T-cell (primary cell): ENCODE data around the gene SNAI3. TPM values are rescaled to one million over a fixed set of nuclear protein-coding genes. Genes with fewer than 3 reads are reported as not detected.

ENCODE experiments used
- ATAC-seq, 4 experiments: fragments of 200-7000 bp in 3 of 4; fragments of 150-1000 bp in 1 of 4; cut with Tn5 transposase; replicated peaks in 1 of 4; 1 replicate in 3 of 4; 2 replicates in 1 of 4; pipeline ENCODE4 v1.10.0; 2021; ENCODE audit warnings: moderate library complexity in 3 of 4, mild to moderate bottlenecking in 2 of 4, moderate number of reproducible peaks in 1 of 4
- CTCF ChIA-PET, 2 donors: fragments of 300-600 bp; sonication (Branson Sonifier 250); formaldehyde crosslinking; loops; one replicate each; lab custom pipeline; 2022; ENCODE audit warnings: antibody characterized with exemption in 2 of 2; lab: Charles Lee
- POLR2A ChIA-PET, 2 donors: fragments of 300-600 bp; sonication (Branson Sonifier 250); formaldehyde crosslinking; loops; one replicate each; lab custom pipeline; 2022; ENCODE audit warnings: antibody characterized with exemption in 2 of 2; lab: Charles Lee
- DNase-seq, 35 experiments: peaks; one replicate each; pipeline versions ENCODE4 v3.0.0 to v3.0.0-alpha.2; 2013 to 2023
- H3K27ac ChIP-seq: one replicate; pipeline ENCODE4 v1.5.1; 2013; ENCODE audit warnings: low read length
- H3K27me3 ChIP-seq, 2 experiments: replicated peaks in 1 of 2; 1 replicate in 1 of 2; 2 replicates in 1 of 2; pipeline versions ENCODE4 v1.6.1 to v1.7.0; 2013; ENCODE audit warnings: low read length in 1 of 2, mixed read lengths in 1 of 2; ENCODE audit not compliant: control insufficient read depth in 2 of 2, insufficient read depth in 2 of 2; ENCODE audit errors: extremely low read depth in 1 of 2
- H3K36me3 ChIP-seq, 2 donors: 1 replicate in 1 of 2; 2 replicates in 1 of 2; pipeline versions ENCODE4 v1.6.1 to v1.7.0; 2013; ENCODE audit warnings: low read length in 1 of 2; ENCODE audit not compliant: control insufficient read depth in 2 of 2, insufficient read depth in 1 of 2; ENCODE audit errors: extremely low read depth in 1 of 2
- H3K4me1 ChIP-seq, 2 experiments: 1 replicate in 1 of 2; 2 replicates in 1 of 2; pipeline versions ENCODE4 v1.6.1 to v1.7.0; 2013; ENCODE audit warnings: low read length in 2 of 2, mixed read lengths in 1 of 2; ENCODE audit not compliant: insufficient read depth in 2 of 2, control insufficient read depth in 1 of 2; ENCODE audit errors: extremely low read depth in 1 of 2
- H3K4me3 ChIP-seq, 2 donors: 1 replicate in 1 of 2; 2 replicates in 1 of 2; pipeline versions ENCODE4 v1.5.1 to v1.7.0; 2013; ENCODE audit warnings: mild to moderate bottlenecking in 2 of 2, low read length in 1 of 2, moderate library complexity in 1 of 2; ENCODE audit not compliant: control insufficient read depth in 1 of 2; ENCODE audit errors: extremely low read depth in 1 of 2
- H3K9me3 ChIP-seq: 2 replicates; pipeline ENCODE4 v1.7.0; 2013
- H3K27ac Mint-ChIP-seq, 2 donors: one replicate each; pipeline ENCODE4 v1.8.0; 2020 to 2021; ENCODE audit warnings: mild to moderate bottlenecking in 2 of 2, mixed read lengths in 2 of 2
- H3K27me3 Mint-ChIP-seq, 2 donors: one replicate each; pipeline ENCODE4 v1.8.0; 2021 to 2022; ENCODE audit warnings: mixed read lengths in 2 of 2
- H3K36me3 Mint-ChIP-seq: one replicate; pipeline ENCODE4 v1.8.0; 2021; ENCODE audit warnings: mixed read lengths
- H3K4me1 Mint-ChIP-seq, 3 donors: one replicate each; pipeline ENCODE4 v1.8.0; 2020 to 2022; ENCODE audit warnings: mixed read lengths in 3 of 3, mild to moderate bottlenecking in 1 of 3
- H3K4me3 Mint-ChIP-seq, 3 donors: one replicate each; pipeline ENCODE4 v1.8.0; 2020 to 2022; ENCODE audit warnings: mild to moderate bottlenecking in 3 of 3, mixed read lengths in 3 of 3, moderate library complexity in 3 of 3
- H3K9me3 Mint-ChIP-seq, 3 donors: one replicate each; pipeline ENCODE4 v1.8.0; 2020 to 2022; ENCODE audit warnings: mixed read lengths in 3 of 3
- WGBS: methylation state at CpG from one replicate; pipeline ENCODE4 v1.1.5; 2013; ENCODE audit warnings: missing lambda C conversion rate; ENCODE audit not compliant: insufficient coverage; 5-methylcytosine and 5-hydroxymethylcytosine counted together
- total RNA-seq, 35 experiments: library from RNA in 6 of 35; stranded (reverse) in 6 of 35; fragments of 120-200 nt in 1 of 35; gene quantifications; one replicate each; pipeline versions ENCODE4 v1.2.1 to v1.2.4 and lab custom pipeline; 2013 to 2026

The SNAI3 gene
- total RNA-seq, 5 donors from 2014 or later (not counting 1 experiment from before 2014, with no cell fraction given): 5.2 to 20.4 (median 17.2) TPM

DNA sequence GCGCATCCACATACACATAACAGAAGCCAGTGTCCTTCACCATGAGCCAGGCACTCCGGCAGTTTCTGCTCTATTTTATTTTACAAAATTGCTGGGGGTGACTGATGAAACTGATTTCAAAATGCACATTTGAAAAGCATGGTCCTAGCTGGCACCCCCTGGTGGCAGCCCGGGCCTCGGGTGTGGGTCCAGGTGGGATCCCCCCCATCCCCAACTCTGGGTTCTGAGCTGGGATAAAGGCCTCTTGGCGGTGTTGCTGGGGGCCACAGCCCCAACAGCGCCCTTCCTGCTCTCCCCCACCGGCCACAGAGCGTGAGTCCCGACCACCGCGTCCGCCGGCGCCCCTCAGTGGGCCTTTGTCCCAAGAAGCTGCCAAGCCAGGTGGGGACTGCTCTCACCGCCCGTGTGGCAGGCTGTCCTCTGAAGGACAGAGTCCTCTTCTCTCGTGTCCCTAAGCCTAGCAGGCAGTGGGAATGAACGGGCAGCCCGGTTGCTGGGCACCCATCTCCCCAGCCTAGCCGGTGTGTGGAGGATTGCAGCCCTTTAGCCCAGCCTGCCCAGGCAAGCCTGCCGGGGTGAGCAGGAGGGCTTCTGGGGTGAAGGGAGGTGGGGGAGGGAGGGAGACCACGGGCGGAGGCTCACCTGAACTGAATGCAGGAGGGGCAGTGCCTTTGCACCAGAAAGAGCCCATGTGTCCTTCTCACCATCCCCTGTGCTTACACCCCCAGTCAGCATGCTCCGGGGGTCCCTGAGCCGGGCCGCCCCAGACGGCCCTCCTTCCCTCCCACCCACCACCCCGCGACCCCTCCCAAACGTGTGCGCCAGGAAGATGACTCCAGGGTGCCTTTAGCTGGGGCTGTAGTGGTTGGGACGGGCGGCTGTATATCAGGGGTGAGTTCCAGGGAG lies 898 bp downstream of the SNAI3 start:
- no peaks in the 10 kb centered on the region for H3K9me3 Mint-ChIP-seq
- no peaks in the 10 kb centered on the region for H3K36me3 Mint-ChIP-seq
- DNase-seq (peak in 27 of 35 experiments; percentile 36 to 71 (median 60)), ATAC-seq (peak; percentile 10 to 18 (median 16))
- peaks cover 4 to 8% of the 10 kb centered on the region in 2 donors for H3K36me3 ChIP-seq
- peaks cover 20 to 67% of the 10 kb centered on the region in 2 experiments for H3K4me1 ChIP-seq
- peak overlapping the region; percentile 77 to 81 (median 79) for H3K4me3 Mint-ChIP-seq
- no peaks in the 10 kb centered on the region for H3K9me3 ChIP-seq
- peaks cover 52 to 60% (median 55%) of the 10 kb centered on the region in 3 donors for H3K4me1 Mint-ChIP-seq
- H3K4me3 ChIP-seq: peak overlapping the region; percentile 69 to 94
- peaks cover 0 to 5% of the 10 kb centered on the region in 2 experiments for H3K27me3 ChIP-seq
- ChIA-PET POLR2A (no interaction called here), CTCF (interaction anchor here (0.6 to 1.1 kb wide), 3 partner anchors 10 to 22 kb away, joined by 3 to 6 read pairs (median 3); no protein-coding TSS in a partner anchor)
- peak overlapping the region; percentile 54 for H3K27ac ChIP-seq
- no peaks in the 10 kb centered on the region for H3K27me3 Mint-ChIP-seq
- H3K27ac Mint-ChIP-seq: peak overlapping the region; percentile 39 to 82
- 17% methylated on average over 20 of the region's 33 CpGs for WGBS

DNA sequence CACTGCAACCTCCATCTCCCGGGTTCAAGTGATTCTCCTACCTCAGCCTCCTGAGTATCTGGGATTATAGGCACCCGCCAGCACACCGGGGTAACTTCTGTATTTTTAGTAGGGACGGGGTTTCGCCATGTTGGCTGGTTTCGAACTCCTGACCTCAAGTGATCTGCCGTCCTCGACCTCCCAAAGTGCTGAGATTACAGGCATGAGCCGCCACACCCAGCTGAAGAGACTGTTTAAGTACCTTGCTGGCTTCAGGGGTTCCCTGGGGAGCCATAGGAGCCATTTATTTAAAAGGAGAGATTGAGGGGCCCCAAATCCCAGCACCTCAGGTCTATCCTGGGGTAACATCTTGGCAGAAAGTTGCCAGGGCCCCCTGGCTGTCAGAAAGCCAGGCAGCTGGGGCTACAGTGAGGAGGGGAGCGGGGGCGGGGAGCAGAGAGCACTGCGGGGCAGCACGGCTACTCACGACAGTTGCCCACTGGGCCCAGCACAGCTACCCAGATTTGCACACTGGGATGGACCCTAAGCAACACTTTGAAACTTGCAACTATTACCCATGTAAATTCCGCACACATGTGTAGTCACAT lies 1.6 kb downstream of the SNAI3 start:
- H3K4me3 ChIP-seq: peak overlapping the region in 1 of 2 donors; percentile 94
- ChIA-PET POLR2A (no interaction called here), CTCF (interaction anchor here in 1 of 2 donors (0.7 kb wide), 1 partner anchor 16 kb away, joined by 3 read pairs; no protein-coding TSS in a partner anchor)
- no peak for ATAC-seq
- Mint-ChIP-seq H3K27ac (peak overlapping the region; percentile 52 to 82), H3K4me3 (peak overlapping the region; percentile 77 to 81 (median 79)), H3K4me1 (peaks cover 49 to 56% (median 49%) of the 10 kb centered on the region in 3 donors), H3K36me3 (no peaks in the 10 kb centered on the region), H3K27me3 (no peaks in the 10 kb centered on the region), H3K9me3 (no peaks in the 10 kb centered on the region)
- peaks cover 20 to 65% of the 10 kb centered on the region in 2 experiments for H3K4me1 ChIP-seq
- H3K36me3 ChIP-seq: peaks cover 4 to 13% of the 10 kb centered on the region in 2 donors
- peak overlapping the region; percentile 54 for H3K27ac ChIP-seq
- H3K9me3 ChIP-seq: no peaks in the 10 kb centered on the region
- H3K27me3 ChIP-seq: peaks cover 0 to 5% of the 10 kb centered on the region in 2 experiments
- no peak for DNase-seq
- WGBS: 94% methylated on average over 15 of the region's 15 CpGs

DNA sequence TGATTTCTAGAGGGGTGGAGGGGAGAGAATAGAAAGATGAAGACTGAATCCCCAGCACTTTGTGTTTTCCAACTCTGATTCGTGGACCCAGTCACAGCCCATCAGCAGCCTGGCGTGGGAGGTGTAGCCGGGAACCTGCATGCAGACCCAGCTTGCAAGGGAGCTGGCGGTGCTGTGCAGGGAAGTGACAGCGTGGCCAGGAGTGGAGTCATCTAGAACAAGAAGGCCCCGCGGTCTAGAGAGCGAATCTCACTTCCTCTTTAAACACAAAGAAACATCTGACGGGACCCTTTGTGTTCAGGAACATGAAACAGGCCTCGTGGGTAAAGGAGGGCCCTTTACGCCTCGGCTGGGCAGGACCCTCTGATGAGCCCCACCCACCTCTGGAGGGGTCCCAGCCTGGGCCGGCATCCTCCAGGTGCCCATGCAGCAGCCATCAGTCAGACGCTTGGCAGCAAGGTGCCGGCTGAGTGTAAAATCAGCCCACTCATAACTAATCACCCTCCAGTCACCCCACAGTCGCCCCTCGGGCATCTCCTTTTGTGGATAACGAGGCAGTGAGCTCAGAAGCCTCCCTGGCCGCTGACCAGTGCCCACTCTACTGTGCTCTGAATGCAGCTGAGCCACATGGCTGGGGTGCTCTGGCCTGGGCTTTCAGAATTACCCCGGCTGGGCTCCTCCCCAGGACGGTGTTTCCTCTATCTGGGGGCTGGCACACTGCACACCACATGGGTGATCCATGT lies 4.4 kb downstream of the SNAI3 start:
- Histone ChIP-seq H3K27ac (peak overlapping the region; percentile 70), H3K9me3 (no peaks in the 10 kb centered on the region), H3K27me3 (peaks cover 0 to 3% of the 10 kb centered on the region in 2 experiments), H3K36me3 (peaks cover 17 to 36% of the 10 kb centered on the region in 2 donors), H3K4me1 (peaks cover 18 to 69% of the 10 kb centered on the region in 2 experiments), H3K4me3 (peak overlapping the region; percentile 17 to 26)
- Mint-ChIP-seq H3K4me3 (peak overlapping the region; percentile 59 to 72 (median 65)), H3K36me3 (no peaks in the 10 kb centered on the region), H3K4me1 (peaks cover 40 to 45% (median 44%) of the 10 kb centered on the region in 3 donors), H3K9me3 (no peaks in the 10 kb centered on the region), H3K27me3 (no peaks in the 10 kb centered on the region), H3K27ac (peak overlapping the region; percentile 94 to 97)
- DNase-seq (peak in 30 of 35 experiments; percentile 44 to 77 (median 56)), ATAC-seq (peak; percentile 50 to 58 (median 54))
- POLR2A ChIA-PET: interaction anchor here in 1 of 2 donors (0.5 kb wide), 1 partner anchor 21 kb away, joined by 4 read pairs; no protein-coding TSS in a partner anchor
- CTCF ChIA-PET: no interaction called here
- 12% methylated on average over 15 of the region's 21 CpGs for WGBS

DNA sequence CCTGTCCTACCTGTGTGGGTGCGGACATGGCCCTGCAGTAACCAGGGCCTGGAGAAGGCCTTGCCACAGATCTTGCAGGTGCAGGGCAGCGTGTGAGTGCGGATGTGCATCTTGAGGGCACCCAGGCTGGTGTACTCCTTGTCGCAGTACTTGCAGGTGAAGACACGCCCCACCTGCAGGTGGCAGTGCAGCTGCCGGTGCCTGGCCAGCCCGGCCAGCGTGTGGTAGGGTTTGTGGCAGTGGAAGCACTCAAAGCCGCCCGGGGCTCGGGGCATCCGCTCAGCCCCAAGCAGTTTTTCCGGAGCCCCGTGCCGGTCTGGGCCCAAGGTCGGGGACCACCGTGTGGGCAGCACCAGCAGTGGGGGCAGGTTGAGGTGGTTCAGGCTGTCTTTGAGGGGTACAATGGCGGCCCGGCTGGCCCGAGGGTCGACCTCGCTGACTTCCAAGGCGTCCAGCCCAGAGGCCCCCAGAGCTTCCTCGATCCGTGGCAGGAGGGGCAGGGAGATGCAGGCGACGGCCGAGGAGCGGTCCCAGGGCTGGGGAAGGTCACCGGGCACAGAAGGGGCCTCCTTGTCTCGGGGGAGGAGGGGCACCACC lies 5.1 kb downstream of the SNAI3 start:
- no peaks in the 10 kb centered on the region for H3K27me3 Mint-ChIP-seq
- H3K4me3 ChIP-seq: peak overlapping the region; percentile 17 to 26
- ChIA-PET POLR2A (interaction anchor here in 1 of 2 donors (0.5 to 0.6 kb wide), 2 partner anchors 20 to 60 kb away, joined by 3 to 4 read pairs; no protein-coding TSS in a partner anchor), CTCF (interaction anchor here in 1 of 2 donors (0.5 kb wide), 1 partner anchor 25 kb away, joined by 3 read pairs; the partner anchor contains the start of genes CTU2 and RNF166)
- H3K36me3 ChIP-seq: peaks cover 23 to 43% of the 10 kb centered on the region in 2 donors
- H3K9me3 ChIP-seq: no peaks in the 10 kb centered on the region
- WGBS: 63% methylated on average over 27 of the region's 31 CpGs
- peak; percentile 10 to 24 (median 20) for ATAC-seq
- H3K4me1 Mint-ChIP-seq: peaks cover 40 to 45% (median 44%) of the 10 kb centered on the region in 3 donors
- no peaks in the 10 kb centered on the region for H3K36me3 Mint-ChIP-seq
- peak overlapping the region; percentile 94 to 97 for H3K27ac Mint-ChIP-seq
- peak overlapping the region; percentile 28 to 72 (median 59) for H3K4me3 Mint-ChIP-seq
- no peaks in the 10 kb centered on the region for H3K27me3 ChIP-seq
- peak in 18 of 35 experiments; percentile 39 to 65 (median 52) for DNase-seq
- peaks cover 16 to 64% of the 10 kb centered on the region in 2 experiments for H3K4me1 ChIP-seq
- H3K9me3 Mint-ChIP-seq: no peaks in the 10 kb centered on the region
- H3K27ac ChIP-seq: peak overlapping the region; percentile 70

DNA sequence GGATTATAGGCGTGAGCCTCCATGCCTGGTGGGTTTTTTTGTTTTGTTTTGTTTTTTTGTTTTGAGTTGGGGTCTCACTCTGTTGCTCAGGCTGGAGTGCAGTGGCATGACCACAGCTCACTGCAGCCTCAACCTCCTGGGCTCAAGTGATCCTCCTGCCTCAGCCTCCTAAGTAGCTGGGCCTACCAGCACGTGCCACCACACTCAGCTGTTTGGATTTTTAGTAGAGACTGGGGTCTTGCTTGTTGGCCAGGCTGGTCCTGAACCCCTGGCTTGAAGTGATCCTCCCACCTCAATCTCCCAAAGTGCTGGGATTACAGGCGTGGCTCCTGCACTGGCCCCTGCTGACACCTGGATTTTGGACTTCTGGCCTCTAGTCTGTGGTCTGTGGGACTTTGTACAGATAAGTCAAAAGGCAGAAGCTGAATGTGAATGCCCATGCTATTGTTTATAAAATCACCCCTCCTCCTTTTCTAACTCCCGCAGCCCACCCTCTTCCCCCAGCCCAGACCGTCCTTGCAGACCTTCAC lies 5.7 kb downstream of the SNAI3 start:
- CTCF ChIA-PET: interaction anchor here in 1 of 2 donors (0.5 to 0.6 kb wide), 2 partner anchors 26 to 79 kb away, joined by 3 read pairs; partner anchors contain the start of genes CTU2 and RNF166
- Histone ChIP-seq H3K4me3 (no peak overlapping the region), H3K27ac (peak overlapping the region; percentile 70), H3K27me3 (no peaks in the 10 kb centered on the region), H3K9me3 (no peaks in the 10 kb centered on the region), H3K4me1 (peaks cover 16 to 61% of the 10 kb centered on the region in 2 experiments), H3K36me3 (peaks cover 29 to 46% of the 10 kb centered on the region in 2 donors)
- ATAC-seq (no peak), DNase-seq (no peak)
- Mint-ChIP-seq H3K27ac (peak overlapping the region; percentile 94 to 97), H3K4me1 (peaks cover 40 to 45% (median 44%) of the 10 kb centered on the region in 3 donors), H3K9me3 (no peaks in the 10 kb centered on the region), H3K36me3 (no peaks in the 10 kb centered on the region), H3K27me3 (no peaks in the 10 kb centered on the region), H3K4me3 (peak overlapping the region in 1 of 3 donors; percentile 72)
- WGBS: 95% methylated on average over 2 of the region's 5 CpGs
- POLR2A ChIA-PET: interaction anchor here (0.6 kb wide), 3 partner anchors 22 to 59 kb away, joined by 3 to 6 read pairs (median 3); no protein-coding TSS in a partner anchor
